GM12878 (cell line): ENCODE measurements around the gene PAQR5.

Experiments
- CBX5 ChIP-seq: sonication (generic); IDR thresholded peaks from 2 replicates; pipeline ENCODE4 v1.6.1; 2016; ENCODE audit warnings: low read depth, moderate library complexity, mild to moderate bottlenecking, inconsistent platforms
- CHD2 ChIP-seq: IDR thresholded peaks from 2 replicates; pipeline ENCODE4 v1.6.1; 2011; ENCODE audit warnings: low read depth, low read length, improper control_type of control experiment, borderline replicate concordance
- TF ChIP-seq, protein P1 (sequence below), 3 experiments: IDR thresholded peaks in 2 of 3; conservative IDR thresholded peaks in 1 of 3; 2 replicates each; pipeline ENCODE4 v1.5.1; 2011; ENCODE audit warnings: low read depth in 3 of 3, low read length in 3 of 3, mild to moderate bottlenecking in 3 of 3, control low read depth in 2 of 3, moderate library complexity in 2 of 3, inconsistent platforms in 1 of 3, mixed read lengths in 1 of 3; ENCODE audit not compliant: control insufficient read depth in 2 of 3, insufficient read depth in 1 of 3; ENCODE audit errors: extremely low read depth in 1 of 3
- TF ChIP-seq, protein P2 (sequence below): fragments of 450-650 bp; formaldehyde crosslinking; IDR thresholded peaks from 2 replicates; pipeline ENCODE4 v1.4.0; 2020; ENCODE audit warnings: mild to moderate bottlenecking, moderate library complexity

DNA sequence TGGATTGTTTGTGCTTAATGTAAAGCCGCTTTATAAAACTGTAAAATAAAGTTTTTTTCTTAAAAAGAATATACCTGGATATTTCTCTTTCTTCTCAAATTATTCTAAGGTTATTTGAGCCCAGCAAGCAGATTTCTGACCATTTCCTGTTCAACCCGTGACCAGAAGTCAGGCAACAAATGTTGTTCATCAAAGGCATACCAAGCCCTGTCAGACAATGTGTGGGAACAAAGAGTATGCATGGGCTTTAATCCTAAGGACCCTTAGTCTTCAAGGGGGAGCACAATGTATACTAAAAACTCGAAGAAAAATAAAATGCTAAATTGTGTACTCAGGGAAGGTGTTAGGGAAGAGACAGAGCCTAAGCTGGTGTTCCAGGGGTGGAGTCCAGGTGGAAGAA lies 26.6 kb upstream of the PAQR5 start:
- no peak for TF ChIP-seq CBX5
- no peak for TF ChIP-seq CHD2
- TF ChIP-seq, protein P1, sequence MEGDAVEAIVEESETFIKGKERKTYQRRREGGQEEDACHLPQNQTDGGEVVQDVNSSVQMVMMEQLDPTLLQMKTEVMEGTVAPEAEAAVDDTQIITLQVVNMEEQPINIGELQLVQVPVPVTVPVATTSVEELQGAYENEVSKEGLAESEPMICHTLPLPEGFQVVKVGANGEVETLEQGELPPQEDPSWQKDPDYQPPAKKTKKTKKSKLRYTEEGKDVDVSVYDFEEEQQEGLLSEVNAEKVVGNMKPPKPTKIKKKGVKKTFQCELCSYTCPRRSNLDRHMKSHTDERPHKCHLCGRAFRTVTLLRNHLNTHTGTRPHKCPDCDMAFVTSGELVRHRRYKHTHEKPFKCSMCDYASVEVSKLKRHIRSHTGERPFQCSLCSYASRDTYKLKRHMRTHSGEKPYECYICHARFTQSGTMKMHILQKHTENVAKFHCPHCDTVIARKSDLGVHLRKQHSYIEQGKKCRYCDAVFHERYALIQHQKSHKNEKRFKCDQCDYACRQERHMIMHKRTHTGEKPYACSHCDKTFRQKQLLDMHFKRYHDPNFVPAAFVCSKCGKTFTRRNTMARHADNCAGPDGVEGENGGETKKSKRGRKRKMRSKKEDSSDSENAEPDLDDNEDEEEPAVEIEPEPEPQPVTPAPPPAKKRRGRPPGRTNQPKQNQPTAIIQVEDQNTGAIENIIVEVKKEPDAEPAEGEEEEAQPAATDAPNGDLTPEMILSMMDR (IDR thresholded peaks at IDR 0.05 in 2 of 3, conservative IDR thresholded peaks at IDR 0.05 in 1 of 3; ENCODE audit: control insufficient read depth in 2 of 3, extremely low read depth in 1 of 3, insufficient read depth in 1 of 3, low read depth in 3 of 3, low read length in 3 of 3) = no peak
- TF ChIP-seq, protein P2, sequence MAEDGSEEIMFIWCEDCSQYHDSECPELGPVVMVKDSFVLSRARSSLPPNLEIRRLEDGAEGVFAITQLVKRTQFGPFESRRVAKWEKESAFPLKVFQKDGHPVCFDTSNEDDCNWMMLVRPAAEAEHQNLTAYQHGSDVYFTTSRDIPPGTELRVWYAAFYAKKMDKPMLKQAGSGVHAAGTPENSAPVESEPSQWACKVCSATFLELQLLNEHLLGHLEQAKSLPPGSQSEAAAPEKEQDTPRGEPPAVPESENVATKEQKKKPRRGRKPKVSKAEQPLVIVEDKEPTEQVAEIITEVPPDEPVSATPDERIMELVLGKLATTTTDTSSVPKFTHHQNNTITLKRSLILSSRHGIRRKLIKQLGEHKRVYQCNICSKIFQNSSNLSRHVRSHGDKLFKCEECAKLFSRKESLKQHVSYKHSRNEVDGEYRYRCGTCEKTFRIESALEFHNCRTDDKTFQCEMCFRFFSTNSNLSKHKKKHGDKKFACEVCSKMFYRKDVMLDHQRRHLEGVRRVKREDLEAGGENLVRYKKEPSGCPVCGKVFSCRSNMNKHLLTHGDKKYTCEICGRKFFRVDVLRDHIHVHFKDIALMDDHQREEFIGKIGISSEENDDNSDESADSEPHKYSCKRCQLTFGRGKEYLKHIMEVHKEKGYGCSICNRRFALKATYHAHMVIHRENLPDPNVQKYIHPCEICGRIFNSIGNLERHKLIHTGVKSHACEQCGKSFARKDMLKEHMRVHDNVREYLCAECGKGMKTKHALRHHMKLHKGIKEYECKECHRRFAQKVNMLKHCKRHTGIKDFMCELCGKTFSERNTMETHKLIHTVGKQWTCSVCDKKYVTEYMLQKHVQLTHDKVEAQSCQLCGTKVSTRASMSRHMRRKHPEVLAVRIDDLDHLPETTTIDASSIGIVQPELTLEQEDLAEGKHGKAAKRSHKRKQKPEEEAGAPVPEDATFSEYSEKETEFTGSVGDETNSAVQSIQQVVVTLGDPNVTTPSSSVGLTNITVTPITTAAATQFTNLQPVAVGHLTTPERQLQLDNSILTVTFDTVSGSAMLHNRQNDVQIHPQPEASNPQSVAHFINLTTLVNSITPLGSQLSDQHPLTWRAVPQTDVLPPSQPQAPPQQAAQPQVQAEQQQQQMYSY (CRISPR knock-in tag) = no peak
